K562 (cell line): Measurements from ENCODE around the gene GPX6. TPM values are rescaled to one million over a fixed set of nuclear protein-coding genes. Genes with fewer than 3 reads are reported as not detected.
A peak's percentile ranks its signal among the peaks of the same experiment; 100 is the strongest.

Experiments used
- ARNT ChIP-seq, 2 experiments: fragments of 450-650 bp; IDR thresholded peaks; 2 replicates each; pipeline ENCODE4 v1.6.1; 2016; ENCODE audit warnings: mild to moderate bottlenecking in 1 of 2
- ATF6 ChIP-seq: sonication (generic); formaldehyde crosslinking; IDR thresholded peaks from 2 replicates; pipeline ENCODE4 v1.4.0; 2020; ENCODE audit warnings: mild to moderate bottlenecking, missing genetic modification reagents
- CCNT2 ChIP-seq: IDR thresholded peaks from 2 replicates; pipeline ENCODE4 v1.6.1; 2011; ENCODE audit warnings: borderline replicate concordance, low read depth, mild to moderate bottlenecking, moderate library complexity, mixed read lengths, low read length; ENCODE audit not compliant: insufficient read length; ENCODE audit errors: extremely low read depth
- CHCHD3 ChIP-seq: fragments of 250-450 bp; sonication (Bioruptor Pico); IDR thresholded peaks from 2 replicates; pipeline ENCODE4 v2.1.2; 2022; ENCODE audit warnings: mild to moderate bottlenecking
- CXXC5 ChIP-seq: fragments of 250-450 bp; sonication (Bioruptor Pico); IDR thresholded peaks from 2 replicates; pipeline ENCODE4 v1.8.0; 2022; ENCODE audit warnings: inconsistent platforms, mild to moderate bottlenecking, moderate library complexity
- ELK1 ChIP-seq: sonication (generic); formaldehyde crosslinking; IDR thresholded peaks from 2 replicates; pipeline ENCODE4 v1.8.1; 2022; ENCODE audit warnings: missing genetic modification reagents
- HDAC3 ChIP-seq: fragments of 450-650 bp; IDR thresholded peaks from 2 replicates; pipeline ENCODE4 v1.6.1; 2018; ENCODE audit warnings: borderline replicate concordance, mild to moderate bottlenecking, moderate library complexity; ENCODE audit not compliant: partially characterized antibody
- IFI16 ChIP-seq: fragments of 250-450 bp; sonication (Bioruptor Pico); IDR thresholded peaks from 2 replicates; pipeline ENCODE4 v2.1.2; 2022; ENCODE audit warnings: mild to moderate bottlenecking, inconsistent platforms
- IRF9 ChIP-seq: fragments of 450-650 bp; IDR thresholded peaks from 2 replicates; pipeline ENCODE4 v1.6.1; 2016; ENCODE audit warnings: missing biosample characterization, missing genetic modification characterization
- KAT8 ChIP-seq: fragments of 450-650 bp; IDR thresholded peaks from 2 replicates; pipeline ENCODE4 v1.6.1; 2016; ENCODE audit warnings: low read depth, mild to moderate bottlenecking
- KDM1A ChIP-seq, 2 experiments: fragments of 450-650 bp; IDR thresholded peaks; 2 replicates each; pipeline ENCODE4 v1.6.1; 2016; ENCODE audit warnings: mild to moderate bottlenecking in 2 of 2
- NR2F6 ChIP-seq: fragments of 450-650 bp; formaldehyde crosslinking; IDR thresholded peaks from 2 replicates; pipeline ENCODE4 v1.4.0; 2020; ENCODE audit warnings: mild to moderate bottlenecking
- PHB2 ChIP-seq: fragments of 450-650 bp; IDR thresholded peaks from 2 replicates; pipeline ENCODE4 v1.6.1; 2017; ENCODE audit warnings: low read depth
- POU5F1 ChIP-seq: fragments of 150-350 bp; IDR thresholded peaks from 2 replicates; pipeline ENCODE4 v1.6.1; 2014; ENCODE audit warnings: borderline replicate concordance, low read length, low read depth, mild to moderate bottlenecking; ENCODE audit not compliant: partially characterized antibody
- RFX1 ChIP-seq: fragments of 450-650 bp; IDR thresholded peaks from 2 replicates; pipeline ENCODE4 v1.6.1; 2016; ENCODE audit warnings: mild to moderate bottlenecking, moderate library complexity
- TAF1 ChIP-seq: IDR thresholded peaks from 2 replicates; pipeline ENCODE4 v1.6.1; 2011; ENCODE audit warnings: mild to moderate bottlenecking, low read length, moderate library complexity; ENCODE audit not compliant: insufficient read depth, control insufficient read depth, severe bottlenecking; ENCODE audit errors: extremely low read depth
- TAF7 ChIP-seq: fragments of 450-650 bp; IDR thresholded peaks from 2 replicates; pipeline ENCODE4 v1.6.1; 2016; ENCODE audit warnings: missing genetic modification characterization, missing compliant biosample characterization
- THRB ChIP-seq: fragments of 450-650 bp; formaldehyde crosslinking; conservative IDR thresholded peaks from 2 replicates; pipeline ENCODE4 v1.4.0; 2022; ENCODE audit warnings: mild to moderate bottlenecking, missing genetic modification characterization
- ZNF121 ChIP-seq: sonication (generic); formaldehyde crosslinking; conservative IDR thresholded peaks from 2 replicates; pipeline ENCODE4 v1.8.0; 2022; ENCODE audit warnings: missing genetic modification reagents
- ZNF431 ChIP-seq: sonication (generic); formaldehyde crosslinking; IDR thresholded peaks from 2 replicates; pipeline ENCODE4 v1.8.0; 2022; ENCODE audit warnings: mild to moderate bottlenecking, missing genetic modification reagents
- ZNF507 ChIP-seq: conservative IDR thresholded peaks from 2 replicates; pipeline ENCODE4 v1.6.1; 2017; ENCODE audit warnings: missing genetic modification characterization, missing compliant biosample characterization
- ZNF589 ChIP-seq: fragments of 200-800 bp; sonication (Bioruptor generic); IDR thresholded peaks from 2 replicates; pipeline ENCODE4 v1.6.1; 2016; ENCODE audit warnings: low read depth, missing genetic modification characterization, missing compliant biosample characterization
- ZNF668 ChIP-seq: fragments of 250-450 bp; sonication (Bioruptor Pico); IDR thresholded peaks from 2 replicates; pipeline ENCODE4 v1.8.0; 2022; ENCODE audit warnings: mild to moderate bottlenecking, inconsistent platforms
- polyA plus RNA-seq, 8 experiments: library from polyadenylated mRNA; depleted of rRNA in 4 of 8; stranded (reverse) in 5 of 8; unstranded in 3 of 8; fragments of >200 nt; fragmentation: Nextera tagmentation in 2 of 8; fragmentation: Illumina TruSeq in 1 of 8; extraction: Ambion mirVana in 2 of 8; extraction: Trizol in 1 of 8; gene quantifications; 2 replicates each; pipeline versions ENCODE4 v1.2.1 to v1.2.3, GENCODE V29; 2011 to 2014; ENCODE audit warnings: inconsistent platforms in 1 of 8, missing spikeins in 1 of 8
- total RNA-seq, 7 experiments: library from RNA; depleted of rRNA in 6 of 7; stranded (reverse); fragments of >200 nt in 6 of 7; fragmentation: Illumina TruSeq in 2 of 7; extraction: Trizol in 2 of 7; gene quantifications; 2 replicates each; pipeline versions ENCODE4 v1.2.1 to v1.2.3, GENCODE V29; 2011 to 2021; ENCODE audit warnings: low replicate concordance in 1 of 7

Gene GPX6
- total and polyA plus RNA-seq, 9 of the 15 experiments (the other 6 are each of a cell fraction or from before 2014, with no cell fraction given), result not detected

GRCh38 chr6:28480253-28480932, 35.2 kb downstream of the GPX6 start (continued):
- TF ChIP-seq ZNF431 (no peak), PHB2 (no peak), TAF7 (tag) (no peak), CHCHD3 (CRISPR knock-in tag) (no peak), IRF9 (no peak), CCNT2 (peak; percentile 23), TAF1 (no peak), HDAC3 (peak; percentile 69), ZNF507 (tag) (no peak), IFI16 (no peak), CXXC5 (CRISPR knock-in tag) (peak; percentile 62), KAT8 (no peak), NR2F6 (no peak), ELK1 (CRISPR knock-in tag) (no peak), POU5F1 (no peak), ZNF589 (CRISPR knock-in tag) (no peak), ZNF121 (CRISPR knock-in tag) (no peak), ARNT (IDR thresholded peaks at IDR 0.05) (0 out of 4 replicates have a peak, but pooled peaks of 1 of the 2 experiments have one; percentile 72), RFX1 (no peak), KDM1A (IDR thresholded peaks at IDR 0.05) (peak; percentile 52 to 55; a peak in 3 of 4 replicates), ZNF668 (no peak), THRB (CRISPR knock-in tag) (no peak), ATF6 (CRISPR knock-in tag) (no peak)
